SK-MEL-5 (cell line): ENCODE data around the gene ZNF280B. TPM values are rescaled to one million over a fixed set of nuclear protein-coding genes. Genes with fewer than 3 reads are reported as not detected.
"Not testable (repeated sequence)": the region's sequence is repeated elsewhere in the genome, so short reads cannot be mapped to it uniquely, and the experiment has no call there.

Source experiments
- DNase-seq: peaks from one replicate; pipeline ENCODE4 v3.0.0-alpha.2; 2016; ENCODE audit warnings: low read depth, low spot score
- in situ Hi-C: cut with HindIII; loops from 2 replicates; pipeline ENCODE4 v1.10.0; 2016; ENCODE audit warnings: low sequenced_read_pairs, high pct_unique_total_duplicates, low pct_unique_long_range_greater_than_20kb
- total RNA-seq: library from RNA; depleted of rRNA; stranded (reverse); fragments of >200 nt; shearing (Covaris generic); gene quantifications from 2 replicates; pipeline ENCODE4 v1.2.3, GENCODE V29; 2014; rRNA removed

The ZNF280B gene
- total RNA-seq, 1 experiment from 2014 or later, result 9.1 TPM

- DNase-seq, result no peak
- in situ Hi-C loops, result no loop called here
These were observed 49.5 kb downstream of the ZNF280B start for GRCh38 chr22:22458896-22459588.

DNA sequence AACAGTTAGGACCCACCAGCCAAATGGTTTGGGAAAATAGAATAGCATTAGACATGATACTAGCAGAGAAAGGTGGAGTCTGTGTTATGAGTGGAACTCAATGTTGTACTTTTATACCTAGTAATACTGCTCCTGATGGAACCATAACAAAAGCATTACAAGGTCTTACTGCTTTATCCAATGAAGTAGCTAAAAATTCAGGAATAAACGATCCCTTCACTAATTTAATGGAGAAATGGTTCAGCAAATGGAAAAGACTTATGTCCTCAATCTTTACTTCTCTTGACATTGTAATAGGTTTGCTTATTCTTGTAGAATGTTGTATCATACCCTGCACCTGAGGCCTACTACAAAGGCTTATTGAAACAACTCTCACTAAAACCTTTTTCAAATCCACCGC is 50.2 kb downstream of the ZNF280B start:
- DNase-seq, result no peak
- in situ Hi-C loops, result no loop called here

GRCh38 chr22:22454997-22455396 is 53.5 kb downstream of the ZNF280B start:
- in situ Hi-C loops, result no loop called here
- no peak for DNase-seq

GRCh38 chr22:22452996-22453686 is 55.4 kb downstream of the ZNF280B start:
- in situ Hi-C loops, result no loop called here
- no peak for DNase-seq

- DNase-seq, result no peak
- in situ Hi-C loops, result no loop called here
These were observed 56.3 kb downstream of the ZNF280B start for GRCh38 chr22:22452211-22452610.

DNA sequence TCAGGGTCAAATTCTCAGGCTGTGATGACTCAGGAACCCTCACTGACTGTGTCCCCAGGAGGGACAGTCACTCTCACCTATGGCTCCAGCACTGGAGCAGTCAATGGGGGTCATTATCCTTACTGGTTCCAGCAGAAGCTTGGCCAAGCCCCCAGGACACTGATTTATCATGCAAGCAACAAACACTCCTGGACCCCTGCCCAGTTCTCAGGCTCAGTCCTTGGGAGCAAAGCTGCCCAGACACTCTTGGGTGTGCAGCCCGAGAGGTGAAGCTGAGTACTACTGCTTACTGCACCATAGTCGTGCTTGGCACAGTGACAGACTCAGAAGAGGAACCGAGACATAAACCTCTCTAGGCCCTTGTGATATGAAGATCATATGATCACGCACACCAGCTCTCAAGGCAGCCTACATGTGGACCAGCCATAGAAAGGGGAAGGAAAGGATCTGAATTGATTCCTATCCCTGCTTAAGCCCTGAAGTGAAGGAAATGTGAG is 58.2 kb downstream of the ZNF280B start:
- peak; percentile 32 for DNase-seq
- in situ Hi-C loops, result no loop called here

- no peak for DNase-seq
- in situ Hi-C loops, result no loop called here
These were observed 58.7 kb downstream of the ZNF280B start for GRCh38 chr22:22449819-22450218.

DNA sequence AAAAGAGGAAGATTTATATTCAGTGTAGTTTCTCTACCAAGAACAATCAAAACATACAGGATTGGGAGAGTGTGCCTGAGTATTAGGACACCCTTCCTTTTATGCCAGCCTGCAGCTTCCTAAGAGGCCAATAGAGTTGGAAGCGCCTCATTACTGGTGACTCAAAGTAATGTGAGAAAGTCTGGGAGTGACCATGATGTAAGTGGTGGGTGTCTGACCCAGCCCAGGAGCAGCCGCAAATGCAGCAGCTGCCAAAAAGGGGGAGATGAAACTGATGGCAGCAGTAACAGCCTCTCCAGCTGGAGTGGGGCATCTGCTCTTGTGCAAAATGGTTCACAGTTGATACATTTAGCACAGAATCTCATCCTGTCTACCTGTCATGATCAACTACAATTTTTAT is 62.0 kb downstream of the ZNF280B start:
- no peak for DNase-seq
- in situ Hi-C loops, result no loop called here

GRCh38 chr22:22444007-22444589 is 64.4 kb downstream of the ZNF280B start:
- in situ Hi-C loops, DNase-seq: not testable (repeated sequence)

GRCh38 chr22:22442928-22443709 is 65.4 kb downstream of the ZNF280B start:
- in situ Hi-C loops, result no loop called here
- DNase-seq, result no peak

DNA sequence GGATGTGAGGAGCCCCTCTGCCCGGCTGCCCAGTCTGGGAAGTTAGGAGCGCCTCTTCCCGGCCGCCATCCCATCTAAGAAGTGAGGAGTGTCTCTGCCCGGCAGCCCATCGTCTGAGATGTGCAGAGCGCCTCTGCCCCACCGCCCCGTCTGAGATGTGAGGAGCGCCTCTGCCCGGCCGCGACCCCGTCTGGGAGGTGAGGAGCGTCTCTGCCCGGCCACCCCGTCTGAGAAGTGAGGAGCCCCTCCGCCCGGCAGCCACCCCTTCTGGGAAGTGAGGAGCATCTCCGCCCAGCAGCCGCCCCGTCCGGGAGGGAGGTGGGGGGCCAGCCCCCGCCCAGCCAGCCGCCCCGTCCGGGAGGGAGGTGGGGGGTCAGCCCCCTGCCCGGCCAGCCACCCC is 66.9 kb downstream of the ZNF280B start:
- DNase-seq, in situ Hi-C loops: not testable (repeated sequence)

DNA sequence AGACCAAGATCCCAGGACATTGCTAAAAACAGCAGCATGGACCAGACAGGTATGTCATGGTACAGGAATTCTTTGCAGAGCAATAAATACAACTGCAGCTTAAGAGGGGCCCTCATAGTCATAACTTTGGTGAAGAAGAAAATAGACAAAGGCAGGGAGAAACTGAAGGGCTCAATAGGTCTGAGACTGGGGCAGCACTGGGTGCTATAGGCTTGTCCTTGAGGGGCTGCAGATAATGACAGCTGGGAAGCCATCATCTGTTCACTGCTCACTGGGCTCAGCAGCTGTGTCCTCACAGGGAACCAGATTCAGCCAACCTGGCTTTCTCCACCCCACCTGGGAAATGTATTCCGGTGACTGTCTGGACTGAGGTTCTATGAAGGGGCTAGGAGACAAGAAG is 68.4 kb downstream of the ZNF280B start:
- in situ Hi-C loops, result no loop called here
- no peak for DNase-seq

Other genes with a start within 250 kb of the ZNF280B start
- 8.6 and 10.6 TPM in 2 replicates for gene ZNF280A, start 11.5 kb upstream of the ZNF280B start, total RNA-seq
- gene PRAME, start 50.5 kb upstream of the ZNF280B start, total RNA-seq, result 323 and 336 TPM in 2 replicates
- not detected in 2 replicates for gene GGTLC2, start 135.9 kb upstream of the ZNF280B start, total RNA-seq